Smooth muscle cell (in vitro differentiated cells): ENCODE results near the gene SLC25A46. TPM values are rescaled to one million over a fixed set of nuclear protein-coding genes. Genes with fewer than 3 reads are reported as not detected.

Experiments used
- DNase-seq: peaks from one replicate; lab custom pipeline; 2025; ENCODE audit not compliant: unreplicated experiment; lab: John Stamatoyannopoulos, UW
- H2AFZ ChIP-seq: fragments of 200-600 bp; sonication (generic); 2 replicates; pipeline ENCODE4 v1.6.0; 2016; ENCODE audit warnings: antibody characterized with exemption, low read depth, mild to moderate bottlenecking
- H3F3A ChIP-seq: fragments of 200-600 bp; sonication (generic); 2 replicates; pipeline ENCODE4 v1.6.0; 2017; ENCODE audit warnings: antibody characterized with exemption, low read depth
- H3K27ac ChIP-seq: fragments of 200-600 bp; sonication (generic); 2 replicates; pipeline ENCODE4 v1.5.1; 2016; ENCODE audit warnings: low read depth, mild to moderate bottlenecking
- H3K27me3 ChIP-seq: fragments of 200-600 bp; sonication (generic); 2 replicates; pipeline ENCODE4 v1.6.1; 2016; ENCODE audit warnings: low read depth, mild to moderate bottlenecking
- H3K36me3 ChIP-seq: fragments of 200-600 bp; sonication (generic); 2 replicates; pipeline ENCODE4 v1.5.1; 2016; ENCODE audit warnings: low read depth
- H3K4me1 ChIP-seq: fragments of 200-600 bp; sonication (generic); 2 replicates; pipeline ENCODE4 v1.5.1; 2016; ENCODE audit warnings: low read depth
- H3K4me2 ChIP-seq: fragments of 200-600 bp; sonication (generic); 2 replicates; pipeline ENCODE4 v1.6.0; 2016; ENCODE audit warnings: mild to moderate bottlenecking
- H3K4me3 ChIP-seq: fragments of 200-600 bp; sonication (generic); 2 replicates; pipeline ENCODE4 v1.5.1; 2016; ENCODE audit warnings: mild to moderate bottlenecking
- H3K79me2 ChIP-seq: fragments of 200-600 bp; sonication (generic); 2 replicates; pipeline ENCODE4 v1.6.0; 2016; ENCODE audit warnings: low read depth, mild to moderate bottlenecking
- H3K9ac ChIP-seq: fragments of 200-600 bp; sonication (generic); 2 replicates; pipeline ENCODE4 v1.6.0; 2016; ENCODE audit warnings: low read depth
- H3K9me3 ChIP-seq: fragments of 200-600 bp; sonication (generic); replicated peaks from 2 replicates; pipeline ENCODE4 v1.5.1; 2016; ENCODE audit warnings: low read depth
- H4K20me1 ChIP-seq: fragments of 200-600 bp; sonication (generic); 2 replicates; pipeline ENCODE4 v1.6.0; 2016; ENCODE audit warnings: low read depth
- CTCF ChIP-seq: fragments of 200-600 bp; sonication (generic); IDR thresholded peaks from 2 replicates; pipeline ENCODE4 v1.5.1; 2017; ENCODE audit warnings: borderline replicate concordance, mild to moderate bottlenecking, antibody characterized with exemption; ENCODE audit not compliant: insufficient read depth, poor library complexity, severe bottlenecking
- WGBS: methylation state at CpG from one replicate; pipeline ENCODE4 v1.1.7; 2016; ENCODE audit warnings: low lambda C conversion rate; 5-methylcytosine and 5-hydroxymethylcytosine counted together
- polyA plus RNA-seq: library from polyadenylated mRNA; unstranded; fragments of >200 nt; fragmentation: Nextera tagmentation; extraction: Ambion mirVana; gene quantifications from 2 replicates; pipeline ENCODE4 v1.2.1, GENCODE V29; 2016
- total RNA-seq: library from RNA; depleted of rRNA; stranded (reverse); fragments of >200 nt; gene quantifications from 2 replicates; pipeline ENCODE4 v1.2.3, GENCODE V29; 2014

The SLC25A46 gene
- total and polyA plus RNA-seq, 2 experiments from 2014 or later, result 22.4 to 58.3 TPM

GRCh38 chr5:110753600-110753999, 14.8 kb downstream of the SLC25A46 start:
- Histone ChIP-seq H4K20me1 (no peaks in the 10 kb centered on the region), H3K27me3 (no peaks in the 10 kb centered on the region), H3K79me2 (no peaks in the 10 kb centered on the region), H2AFZ (no peak overlapping the region), H3F3A (peaks cover 8% of the 10 kb centered on the region), H3K27ac (no peak overlapping the region), H3K9ac (no peak overlapping the region), H3K4me3 (no peak overlapping the region), H3K4me1 (no peaks in the 10 kb centered on the region), H3K4me2 (no peak overlapping the region), H3K9me3 (no peaks in the 10 kb centered on the region), H3K36me3 (peaks cover 12% of the 10 kb centered on the region)
- no peak for TF ChIP-seq CTCF
- 98% methylated on average over 2 of the region's 2 CpGs for WGBS
- no peak for DNase-seq

GRCh38 chr5:110754181-110754580, 15.4 kb downstream of the SLC25A46 start:
- Histone ChIP-seq H3K4me2 (no peak overlapping the region), H3K36me3 (peaks cover 11% of the 10 kb centered on the region), H3K9ac (no peak overlapping the region), H3K27me3 (no peaks in the 10 kb centered on the region), H3K9me3 (no peaks in the 10 kb centered on the region), H3F3A (peaks cover 8% of the 10 kb centered on the region), H3K4me3 (no peak overlapping the region), H2AFZ (no peak overlapping the region), H3K27ac (no peak overlapping the region), H3K79me2 (no peaks in the 10 kb centered on the region), H3K4me1 (no peaks in the 10 kb centered on the region), H4K20me1 (no peaks in the 10 kb centered on the region)
- TF ChIP-seq CTCF, result no peak
- DNase-seq, result no peak

- Histone ChIP-seq H3K36me3 (peaks cover 19% of the 10 kb centered on the region), H3K79me2 (no peaks in the 10 kb centered on the region), H3F3A (peaks cover 8% of the 10 kb centered on the region), H3K27ac (no peak overlapping the region), H3K4me2 (no peak overlapping the region), H3K27me3 (no peaks in the 10 kb centered on the region), H3K9ac (no peak overlapping the region), H3K4me1 (no peaks in the 10 kb centered on the region), H4K20me1 (no peaks in the 10 kb centered on the region), H2AFZ (no peak overlapping the region), H3K9me3 (no peaks in the 10 kb centered on the region), H3K4me3 (no peak overlapping the region)
- TF ChIP-seq CTCF, result peak; percentile 77
- WGBS, result 51% methylated on average over 4 of the region's 4 CpGs
- DNase-seq, result no peak
Measured at GRCh38 chr5:110757118-110757729, 18.4 kb downstream of the SLC25A46 start.

GRCh38 chr5:110760158-110760557, 21.4 kb downstream of the SLC25A46 start:
- Histone ChIP-seq H3K9me3 (no peaks in the 10 kb centered on the region), H3F3A (peaks cover 8% of the 10 kb centered on the region), H3K4me1 (no peaks in the 10 kb centered on the region), H3K79me2 (no peaks in the 10 kb centered on the region), H3K27ac (no peak overlapping the region), H2AFZ (no peak overlapping the region), H3K4me2 (no peak overlapping the region), H4K20me1 (no peaks in the 10 kb centered on the region), H3K27me3 (no peaks in the 10 kb centered on the region), H3K36me3 (peaks cover 25% of the 10 kb centered on the region), H3K4me3 (no peak overlapping the region), H3K9ac (no peak overlapping the region)
- TF ChIP-seq CTCF, result no peak
- WGBS, result 95% methylated on average over 1 of the region's 1 CpG
- DNase-seq, result no peak
